HL-60/S4 treated with phorbol 12-myristate 13-acetate at 8.2 ng/mL for 4 days and 3 days (cell line): ENCODE data around the gene PPRC1.

Experiments used
- in situ Hi-C: fragments of 300-500 bp; cut with MboI; formaldehyde crosslinking; loops from 2 replicates; pipeline ENCODE4 v1.15.0; 2022; ENCODE audit warnings: low sequenced_read_pairs

Gene PPRC1

GRCh38 chr10:102116656-102117055 lies 16.2 kb upstream of the PPRC1 start:
- in situ Hi-C loops, result no loop called here

GRCh38 chr10:102117391-102118159 lies 15.3 kb upstream of the PPRC1 start:
- in situ Hi-C loops, result no loop called here

- in situ Hi-C loops, result no loop called here
These were observed 14.0 kb upstream of the PPRC1 start for GRCh38 chr10:102118867-102119266.

GRCh38 chr10:102119417-102120141 lies 13.3 kb upstream of the PPRC1 start:
- in situ Hi-C loops, result no loop called here

GRCh38 chr10:102120142-102120990 lies 12.5 kb upstream of the PPRC1 start, which contains the start of gene LDB1:
Gene LDB1, minus strand, starts transcription at chr10:102120368. Its CDS starts 258 bp downstream, at chr10:102120110.
- in situ Hi-C loops, result no loop called here

GRCh38 chr10:102120991-102121738 lies 11.7 kb upstream of the PPRC1 start:
- in situ Hi-C loops, result no loop called here

- in situ Hi-C loops, result no loop called here
These were observed 11.0 kb upstream of the PPRC1 start for GRCh38 chr10:102121739-102122372.

- in situ Hi-C loops, result no loop called here
These were observed 10.4 kb upstream of the PPRC1 start for GRCh38 chr10:102122450-102122849.

- in situ Hi-C loops, result no loop called here
These were observed 9.6 kb upstream of the PPRC1 start for GRCh38 chr10:102123223-102123622.

- in situ Hi-C loops, result no loop called here
These were observed 1.3 kb upstream of the PPRC1 start for GRCh38 chr10:102131286-102132170.

GRCh38 chr10:102132193-102132562 lies 662 bp upstream of the PPRC1 start:
- in situ Hi-C loops, result no loop called here

- in situ Hi-C loops, result no loop called here
These were observed 744 bp downstream of the PPRC1 start for GRCh38 chr10:102133373-102134195.

GRCh38 chr10:102134416-102134815 lies 1.6 kb downstream of the PPRC1 start:
- in situ Hi-C loops, result no loop called here

GRCh38 chr10:102135956-102136526 lies 3.2 kb downstream of the PPRC1 start:
- in situ Hi-C loops, result no loop called here

GRCh38 chr10:102139281-102140110 lies 6.7 kb downstream of the PPRC1 start:
- in situ Hi-C loops, result no loop called here

GRCh38 chr10:102140218-102140617 lies 7.4 kb downstream of the PPRC1 start:
- in situ Hi-C loops, result no loop called here

- in situ Hi-C loops, result no loop called here
These were observed 8.2 kb downstream of the PPRC1 start for GRCh38 chr10:102140913-102141540.
